NCI-H128 (cell line): Measurements from ENCODE around the gene TMEM132D.

Experiments
- DNase-seq: peaks from one replicate; lab custom pipeline; 2025; ENCODE audit not compliant: unreplicated experiment; lab: John Stamatoyannopoulos, UW

TMEM132D gene

DNA sequence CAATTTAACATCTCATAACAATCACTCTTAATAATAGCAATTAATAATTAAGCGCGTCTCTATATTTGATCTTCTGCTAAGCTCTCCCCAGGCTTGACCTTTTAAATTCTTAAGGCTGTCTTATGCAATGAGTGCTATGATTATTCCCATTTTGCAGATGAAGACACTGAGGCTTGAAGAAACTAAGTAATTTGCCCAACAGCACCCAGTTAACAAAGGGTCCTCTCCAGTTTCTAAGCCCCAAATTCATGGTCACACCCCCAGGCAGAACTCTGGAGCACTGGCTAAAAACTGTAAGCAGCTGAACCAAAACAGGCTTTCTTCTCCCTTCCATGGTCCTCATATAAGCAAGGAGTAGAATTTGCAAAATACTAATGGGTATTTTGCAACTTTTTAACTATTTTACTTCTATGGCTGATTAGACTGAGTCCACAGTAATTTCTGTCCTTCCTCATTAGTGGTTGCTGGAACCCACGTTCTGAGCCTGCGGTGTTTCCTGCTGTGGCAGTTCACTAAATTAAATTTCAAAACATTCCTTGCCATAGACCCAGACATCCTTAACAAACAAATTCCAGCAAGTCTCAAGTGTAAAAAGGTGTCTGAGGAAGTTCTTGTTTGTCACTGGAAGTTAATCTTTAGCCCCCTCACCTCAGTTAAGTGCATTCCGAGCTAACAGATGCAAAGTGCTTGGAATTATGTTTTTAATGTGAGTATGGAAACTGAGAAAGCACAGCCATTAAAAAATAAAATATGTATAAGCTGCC, 76.5 kb downstream of the TMEM132D start:
- DNase-seq = no peak

GRCh38 chr12:129826273-129826672, 77.6 kb downstream of the TMEM132D start:
- no peak for DNase-seq

DNA sequence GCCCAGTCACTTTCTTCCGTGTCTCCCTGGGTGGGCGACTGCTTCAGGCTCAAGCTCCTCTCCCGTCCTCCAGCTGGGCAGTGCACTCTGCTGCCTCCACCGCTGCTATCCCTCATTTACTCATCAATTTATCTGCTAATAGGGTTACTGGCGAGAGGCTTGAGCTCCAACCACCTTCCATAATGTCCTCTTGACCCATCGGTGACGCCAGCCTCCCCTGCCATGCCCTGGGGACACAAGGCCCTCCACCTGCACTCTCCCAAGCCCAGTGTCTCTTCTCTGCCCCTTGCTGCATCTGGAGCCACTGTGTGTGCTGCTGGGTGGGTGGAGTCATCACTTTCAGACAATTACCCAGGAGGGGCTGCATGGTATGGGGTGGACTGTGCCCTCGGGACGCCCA, 78.5 kb downstream of the TMEM132D start:
- DNase-seq = no peak

DNA sequence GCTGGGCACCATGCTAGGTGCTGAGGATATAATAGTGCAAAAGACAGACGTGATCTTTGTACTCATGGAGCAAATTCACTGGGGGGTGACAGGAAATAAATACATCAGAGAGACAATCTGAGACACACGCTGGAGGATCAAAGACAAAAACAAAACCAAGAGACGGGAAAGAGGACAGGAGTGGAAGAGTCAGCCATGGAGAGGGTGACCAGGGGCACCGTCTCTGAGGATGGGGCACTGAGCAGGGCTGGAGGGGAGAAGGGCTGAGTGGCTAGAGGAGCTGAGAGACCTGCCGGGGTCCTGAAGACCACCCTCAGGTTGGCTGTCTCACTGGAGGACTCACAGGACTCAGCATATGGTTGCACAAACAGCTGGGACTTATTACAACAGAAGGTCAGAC, 81.9 kb downstream of the TMEM132D start:
- DNase-seq = no peak

DNA sequence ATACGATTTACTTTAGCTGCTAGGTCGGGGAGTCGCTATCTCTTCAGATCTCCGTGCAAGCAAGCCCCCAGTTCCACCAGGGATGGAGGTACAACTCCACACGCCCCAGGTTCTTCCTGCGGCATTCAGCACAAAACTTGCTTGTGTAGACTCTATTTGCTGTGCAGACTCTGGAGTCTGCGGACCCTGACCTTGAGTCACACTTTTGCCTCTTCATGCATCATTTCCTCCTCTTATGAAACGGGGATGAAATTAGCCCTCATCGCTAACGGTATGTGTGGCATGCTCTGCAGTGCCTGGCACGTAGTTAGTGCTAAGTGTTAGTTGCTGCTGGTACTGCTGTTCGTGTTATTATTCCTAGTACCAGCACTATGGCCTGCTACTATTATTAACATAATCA, 84.4 kb downstream of the TMEM132D start:
- DNase-seq = no peak

- DNase-seq = no peak
Observed at GRCh38 chr12:129815846-129816245, 88.0 kb downstream of the TMEM132D start.

- DNase-seq = no peak
Observed at GRCh38 chr12:129811963-129812362, 91.9 kb downstream of the TMEM132D start.

DNA sequence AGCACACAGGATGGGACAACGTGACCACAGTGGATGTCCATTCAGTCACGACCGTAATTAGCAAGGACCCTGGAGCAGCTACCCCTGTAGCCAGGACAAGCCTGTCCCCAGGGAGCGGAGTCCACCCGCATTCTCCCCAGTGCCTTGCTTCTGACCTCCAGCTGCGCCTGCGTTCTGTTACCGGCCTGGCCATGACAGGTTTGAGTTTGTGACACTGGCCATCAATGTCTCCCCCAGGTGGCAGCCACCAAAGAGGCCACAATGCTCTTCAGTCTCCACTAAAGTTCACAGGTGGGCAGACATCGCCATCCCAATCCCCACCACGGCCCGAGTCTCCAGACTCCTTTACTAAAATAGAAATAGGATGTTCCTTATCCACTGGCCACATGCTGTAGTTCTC, 96.7 kb downstream of the TMEM132D start:
- no peak for DNase-seq

- no peak for DNase-seq
Observed at GRCh38 chr12:129791396-129791795, 112.4 kb downstream of the TMEM132D start.

DNA sequence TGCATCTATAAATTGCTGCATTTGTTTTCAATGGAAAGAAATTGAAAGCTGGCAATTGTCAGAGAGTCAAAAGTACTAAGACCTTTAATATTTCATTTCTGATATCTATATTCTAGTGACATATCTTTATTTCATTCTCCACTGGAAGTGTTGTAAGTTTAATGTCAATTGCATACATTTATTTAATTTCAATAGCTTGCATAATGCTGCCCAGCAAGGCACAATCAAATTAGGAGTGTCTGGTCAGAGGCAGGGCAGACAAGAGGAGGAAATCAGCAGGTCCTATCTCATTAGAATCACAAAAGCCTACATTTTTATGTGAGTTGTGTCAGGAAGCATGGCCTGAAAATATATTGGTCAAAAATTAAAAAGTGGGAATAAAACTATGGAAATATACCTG, 112.9 kb downstream of the TMEM132D start:
- DNase-seq = no peak

DNA sequence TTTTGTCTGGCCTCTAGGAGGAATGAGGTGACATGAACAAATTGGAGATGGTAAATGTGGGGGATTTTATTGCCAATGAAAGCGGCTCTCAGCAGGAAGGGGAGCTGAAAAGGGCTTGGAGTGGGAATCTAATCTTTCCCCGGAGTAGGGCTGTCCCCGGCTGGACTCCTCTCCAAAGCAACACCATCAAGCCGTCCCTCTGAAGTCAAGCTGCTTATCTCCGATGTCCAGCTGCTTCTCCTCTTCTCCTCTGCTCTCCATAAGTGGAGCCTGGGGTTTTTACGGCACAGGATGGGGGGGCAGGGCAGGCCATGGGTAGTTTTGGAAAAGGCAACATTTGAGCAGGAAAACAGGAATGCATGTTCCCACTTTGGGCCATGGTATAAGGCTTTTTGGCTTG, 113.5 kb downstream of the TMEM132D start:
- no peak for DNase-seq

DNA sequence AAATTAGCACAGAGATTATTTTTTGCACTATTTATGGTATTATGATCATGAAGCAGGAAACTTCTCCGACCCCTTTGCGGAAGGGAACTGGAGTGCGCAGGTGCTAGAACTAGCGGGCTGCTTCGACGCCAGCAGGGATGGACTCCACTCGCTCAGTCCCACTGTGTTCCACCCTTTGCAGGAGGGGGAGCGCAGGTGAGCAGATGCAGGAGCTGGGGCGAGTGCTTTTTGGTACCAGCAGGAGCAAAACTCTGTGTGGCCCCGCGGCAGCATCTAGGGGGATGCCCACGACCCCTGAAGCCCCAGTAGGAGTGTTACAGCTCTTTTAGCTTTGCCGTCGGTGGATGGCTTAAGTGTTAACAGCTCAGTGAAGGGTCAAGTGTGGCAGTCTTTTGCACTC, 113.9 kb downstream of the TMEM132D start:
- no peak for DNase-seq

GRCh38 chr12:129788506-129789084, 115.2 kb downstream of the TMEM132D start:
- no peak for DNase-seq

GRCh38 chr12:129779989-129780388, 123.8 kb downstream of the TMEM132D start:
- DNase-seq = no peak

- no peak for DNase-seq
Observed at GRCh38 chr12:129779033-129779432, 124.8 kb downstream of the TMEM132D start.

- peak; percentile 70 for DNase-seq
Observed at GRCh38 chr12:129776977-129777667, 126.7 kb downstream of the TMEM132D start.

GRCh38 chr12:129772501-129773493, 131.0 kb downstream of the TMEM132D start:
- DNase-seq = no peak

DNA sequence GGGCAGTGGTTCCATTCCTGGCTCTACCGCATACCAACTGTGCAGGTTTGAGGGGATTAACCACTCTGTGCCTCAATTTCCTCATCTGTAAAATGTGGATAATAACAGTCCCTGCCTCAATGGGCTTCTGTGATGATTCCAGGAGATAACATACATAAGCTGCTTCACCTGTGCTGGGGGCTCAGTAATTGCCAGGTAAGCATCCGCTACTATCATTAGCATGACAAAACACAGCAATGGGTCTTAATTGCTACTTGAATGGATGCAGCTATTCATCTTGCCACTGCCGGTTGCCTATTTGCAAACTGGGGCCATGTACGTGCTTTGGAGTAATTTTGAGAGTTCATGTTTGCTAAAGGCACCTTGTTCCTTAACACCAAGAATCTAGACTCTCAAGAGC, 132.6 kb downstream of the TMEM132D start:
- no peak for DNase-seq

DNA sequence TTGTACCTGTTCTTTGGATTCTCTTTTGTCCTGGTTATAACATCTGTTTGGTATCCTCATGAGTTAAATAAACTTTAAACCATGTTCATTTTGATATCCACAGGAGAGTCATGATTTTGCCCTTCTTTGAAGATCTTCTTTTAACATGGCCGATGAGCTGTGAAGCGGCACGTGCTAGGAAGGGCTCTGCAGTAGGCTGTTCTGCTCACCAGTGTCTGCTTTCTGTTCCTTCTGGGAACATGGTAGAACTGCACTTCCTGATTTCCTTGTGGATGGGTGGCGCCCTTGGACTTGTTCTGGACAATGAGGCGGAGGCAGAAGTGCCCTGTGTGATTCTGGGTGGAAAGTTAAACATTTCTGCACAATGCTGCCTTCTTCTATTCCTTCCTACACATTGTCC, 138.1 kb downstream of the TMEM132D start:
- DNase-seq = no peak

GRCh38 chr12:129762436-129762835, 141.4 kb downstream of the TMEM132D start:
- DNase-seq = no peak

DNA sequence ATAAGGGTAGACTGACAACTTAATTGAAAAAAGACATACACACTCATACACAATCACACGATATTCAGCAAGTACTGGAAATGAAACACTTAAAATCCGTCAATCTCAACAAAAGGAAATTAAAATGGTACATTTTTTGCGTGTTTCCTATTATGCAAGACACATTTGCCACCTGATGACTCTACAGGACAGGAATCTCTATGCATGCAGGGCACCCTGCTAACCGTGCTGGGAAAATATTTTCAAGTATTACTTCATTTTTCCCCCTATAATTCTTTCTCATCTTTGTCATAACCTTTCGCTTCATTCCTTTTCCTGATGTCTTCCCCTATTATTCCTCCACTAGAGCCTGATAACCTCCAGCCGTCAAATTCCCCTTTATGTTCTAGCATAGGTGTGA, 150.2 kb downstream of the TMEM132D start:
- DNase-seq = no peak
